Stomach (tissue), 4 donors: ENCODE data around the gene TIMM23.
"Not testable (repeated sequence)": the region's sequence is repeated elsewhere in the genome, so short reads cannot be mapped to it uniquely, and the experiment has no call there.

ENCODE experiments used
- CTCF ChIP-seq, 7 experiments: fragments of 450-650 bp in 4 of 7; fragments of 200-600 bp in 3 of 7; sonication (generic) in 3 of 7; IDR thresholded peaks; one replicate each; pipeline ENCODE4 v1.5.1; 2016 to 2019; ENCODE audit warnings: antibody characterized with exemption in 7 of 7, control low read depth in 2 of 7, mild to moderate bottlenecking in 1 of 7
- EP300 ChIP-seq: sonication (generic); formaldehyde crosslinking; IDR thresholded peaks from one replicate; pipeline ENCODE4 v1.6.1; 2017; ENCODE audit warnings: antibody characterized with exemption
- POLR2A ChIP-seq, 4 donors: fragments of 450-650 bp; IDR thresholded peaks; one replicate each; pipeline ENCODE4 v1.6.1; 2016; ENCODE audit warnings: antibody characterized with exemption in 4 of 4, control low read depth in 2 of 4, mild to moderate bottlenecking in 1 of 4, moderate library complexity in 1 of 4
- POLR2AphosphoS5 ChIP-seq, 3 donors: sonication (generic); formaldehyde crosslinking; IDR thresholded peaks; one replicate each; pipeline ENCODE4 v1.6.1; 2016; ENCODE audit warnings: antibody characterized with exemption in 3 of 3

DNA sequence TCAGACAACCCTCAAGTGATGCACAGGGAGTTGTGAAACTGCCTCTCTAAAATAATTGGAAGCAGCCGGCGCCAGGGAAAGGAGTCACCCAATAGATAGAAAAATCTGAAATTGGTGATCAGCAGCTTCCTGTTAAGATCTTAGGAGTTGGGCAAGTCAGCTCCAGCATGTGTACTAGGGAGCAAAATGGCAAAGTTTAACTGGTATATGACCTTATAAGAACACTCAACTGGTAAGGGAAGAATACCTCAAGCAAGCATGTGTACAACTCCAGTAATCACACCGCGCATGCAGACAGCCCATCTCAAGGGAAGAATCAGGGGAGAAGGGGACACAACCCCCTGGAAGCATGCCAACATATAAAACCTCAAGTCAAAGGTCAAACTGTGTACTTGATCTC is 17.9 kb upstream of the TIMM23 start:
- TF ChIP-seq EP300; POLR2A (IDR thresholded peaks at IDR 0.05); CTCF (IDR thresholded peaks at IDR 0.05); POLR2AphosphoS5 (IDR thresholded peaks at IDR 0.05): not testable (repeated sequence)
